Suprapubic skin (tissue), 3 donors: ENCODE data around the gene FAM83F.

Experiments
- CTCF ChIP-seq, 2 donors: fragments of 200-600 bp in 1 of 2; fragments of 450-650 bp in 1 of 2; sonication (generic) in 1 of 2; IDR thresholded peaks; one replicate each; pipeline ENCODE4 v1.5.1; 2016 to 2019; ENCODE audit warnings: antibody characterized with exemption in 2 of 2, mild to moderate bottlenecking in 1 of 2, moderate library complexity in 1 of 2
- EP300 ChIP-seq: sonication (generic); formaldehyde crosslinking; IDR thresholded peaks from one replicate; pipeline ENCODE4 v1.6.1; 2017; ENCODE audit warnings: antibody characterized with exemption
- POLR2A ChIP-seq, 2 donors: fragments of 450-650 bp; IDR thresholded peaks; one replicate each; pipeline ENCODE4 v1.6.1; 2017; ENCODE audit warnings: antibody characterized with exemption in 2 of 2, mild to moderate bottlenecking in 2 of 2, moderate library complexity in 2 of 2

GRCh38 chr22:39973656-39974055 lies 21.1 kb upstream of the FAM83F start:
- no peak for TF ChIP-seq EP300
- TF ChIP-seq CTCF (IDR thresholded peaks at IDR 0.05): no peak
- TF ChIP-seq POLR2A (IDR thresholded peaks at IDR 0.05): no peak
